IPS-20b (cell line): ENCODE results near the gene ZFP90.
A peak's percentile ranks its signal among the peaks of the same experiment; 100 is the strongest.

Source experiments
- H3K27ac ChIP-seq: one replicate; pipeline ENCODE4 v1.5.1; 2013; ENCODE audit warnings: low read length
- H3K27me3 ChIP-seq: 2 replicates; pipeline ENCODE4 v1.6.1; 2013; ENCODE audit warnings: mild to moderate bottlenecking, low read length, inconsistent platforms; ENCODE audit not compliant: insufficient read depth
- H3K36me3 ChIP-seq: 2 replicates; pipeline ENCODE4 v1.6.1; 2013; ENCODE audit warnings: low read depth, mild to moderate bottlenecking, inconsistent platforms, low read length, moderate library complexity; ENCODE audit not compliant: insufficient read depth
- H3K4me1 ChIP-seq: 2 replicates; pipeline ENCODE4 v1.6.1; 2013; ENCODE audit warnings: mild to moderate bottlenecking, control low read depth, inconsistent platforms, low read length, moderate library complexity; ENCODE audit not compliant: insufficient read depth
- H3K4me3 ChIP-seq: 2 replicates; pipeline ENCODE4 v1.5.1; 2013; ENCODE audit warnings: mild to moderate bottlenecking, low read length, inconsistent platforms
- H3K9ac ChIP-seq: 2 replicates; pipeline ENCODE4 v1.6.1; 2013; ENCODE audit warnings: low read depth, mild to moderate bottlenecking, inconsistent platforms, low read length, moderate library complexity
- H3K9me3 ChIP-seq: 2 replicates; pipeline ENCODE4 v1.6.1; 2013; ENCODE audit warnings: mild to moderate bottlenecking, low read depth, low read length, inconsistent platforms; ENCODE audit not compliant: insufficient read depth

The ZFP90 gene

DNA sequence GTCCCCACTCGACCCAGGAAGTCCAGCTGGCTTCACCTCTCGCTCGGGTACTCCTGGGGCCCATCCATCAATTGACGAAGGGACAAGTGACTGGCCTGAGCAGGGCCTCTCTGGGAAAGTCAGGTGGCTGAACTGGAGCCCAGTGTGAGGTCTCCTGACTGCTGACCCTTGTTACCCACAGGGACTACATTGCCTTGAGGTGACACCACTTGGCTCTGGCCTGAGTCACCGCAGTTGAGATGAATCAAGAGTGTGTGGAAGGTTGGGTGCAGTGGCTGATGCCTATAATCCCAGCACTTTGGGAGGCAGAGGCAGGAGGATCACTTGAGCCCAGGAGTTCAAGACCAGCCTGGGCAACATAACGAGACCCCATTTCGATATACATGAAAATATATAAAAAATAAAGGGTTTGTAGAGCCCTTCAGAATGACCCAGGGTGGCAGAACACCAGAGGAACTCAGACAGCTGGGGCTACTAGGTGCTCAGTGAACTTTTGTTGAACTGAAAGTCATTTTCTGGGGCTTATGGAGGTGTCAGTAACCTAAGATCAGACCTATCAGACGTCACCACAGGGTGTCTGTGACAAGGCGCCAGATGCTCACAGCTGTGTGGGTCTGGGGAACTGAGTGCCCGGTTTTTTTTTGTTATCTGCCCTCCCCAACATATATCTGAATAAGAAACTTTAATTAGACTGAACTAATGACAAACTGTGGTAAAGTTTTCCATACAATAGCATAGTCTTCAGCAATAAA is 14.8 kb upstream of the ZFP90 start:
- Histone ChIP-seq H3K36me3 (no peaks in the 10 kb centered on the region), H3K9ac (no peak overlapping the region), H3K27me3 (peaks cover 15% of the 10 kb centered on the region), H3K27ac (no peak overlapping the region), H3K9me3 (no peaks in the 10 kb centered on the region; the same call in 1 of the 2 replicates), H3K4me3 (no peak overlapping the region), H3K4me1 (peaks cover 3% of the 10 kb centered on the region; the same call in 1 of the 2 replicates)

GRCh38 chr16:68526143-68526781 is 12.8 kb upstream of the ZFP90 start:
- Histone ChIP-seq H3K4me1 (no peaks in the 10 kb centered on the region), H3K36me3 (no peaks in the 10 kb centered on the region), H3K27ac (no peak overlapping the region), H3K9me3 (no peaks in the 10 kb centered on the region; the same call in 1 of the 2 replicates), H3K9ac (no peak overlapping the region), H3K4me3 (no peak overlapping the region), H3K27me3 (peaks cover 29% of the 10 kb centered on the region)

DNA sequence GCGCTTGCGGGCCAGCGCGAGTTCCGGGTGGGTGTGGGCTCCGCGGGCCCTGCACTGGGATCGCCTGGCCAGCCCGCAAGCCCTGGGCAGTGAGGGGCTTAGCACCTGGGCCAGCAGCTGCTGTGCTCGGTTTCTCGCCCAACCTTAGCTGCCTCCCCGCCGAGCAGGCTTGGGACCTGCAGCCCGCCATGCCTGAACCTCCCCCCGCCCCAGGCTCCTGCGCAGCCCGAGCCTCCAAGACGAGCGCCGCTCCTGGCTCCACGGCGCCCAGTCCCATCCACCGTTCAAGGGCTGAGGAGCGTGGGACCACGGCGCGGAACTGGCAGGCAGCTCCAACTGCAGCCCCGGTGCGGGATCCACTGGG is 12.3 kb upstream of the ZFP90 start:
- no peak overlapping the region for H3K4me3 ChIP-seq
- peaks cover 29% of the 10 kb centered on the region for H3K27me3 ChIP-seq
- H3K27ac ChIP-seq = no peak overlapping the region
- no peak overlapping the region for H3K9ac ChIP-seq
- no peaks in the 10 kb centered on the region for H3K36me3 ChIP-seq
- no peaks in the 10 kb centered on the region for H3K4me1 ChIP-seq
- H3K9me3 ChIP-seq = no peaks in the 10 kb centered on the region; the same call in 1 of the 2 replicates

GRCh38 chr16:68528233-68528632 is 10.9 kb upstream of the ZFP90 start:
- H3K4me3 ChIP-seq = no peak overlapping the region
- no peaks in the 10 kb centered on the region for H3K4me1 ChIP-seq
- peaks cover 29% of the 10 kb centered on the region for H3K27me3 ChIP-seq
- no peak overlapping the region for H3K9ac ChIP-seq
- no peak overlapping the region for H3K27ac ChIP-seq
- no peaks in the 10 kb centered on the region for H3K36me3 ChIP-seq
- H3K9me3 ChIP-seq = no peaks in the 10 kb centered on the region; the same call in 1 of the 2 replicates

DNA sequence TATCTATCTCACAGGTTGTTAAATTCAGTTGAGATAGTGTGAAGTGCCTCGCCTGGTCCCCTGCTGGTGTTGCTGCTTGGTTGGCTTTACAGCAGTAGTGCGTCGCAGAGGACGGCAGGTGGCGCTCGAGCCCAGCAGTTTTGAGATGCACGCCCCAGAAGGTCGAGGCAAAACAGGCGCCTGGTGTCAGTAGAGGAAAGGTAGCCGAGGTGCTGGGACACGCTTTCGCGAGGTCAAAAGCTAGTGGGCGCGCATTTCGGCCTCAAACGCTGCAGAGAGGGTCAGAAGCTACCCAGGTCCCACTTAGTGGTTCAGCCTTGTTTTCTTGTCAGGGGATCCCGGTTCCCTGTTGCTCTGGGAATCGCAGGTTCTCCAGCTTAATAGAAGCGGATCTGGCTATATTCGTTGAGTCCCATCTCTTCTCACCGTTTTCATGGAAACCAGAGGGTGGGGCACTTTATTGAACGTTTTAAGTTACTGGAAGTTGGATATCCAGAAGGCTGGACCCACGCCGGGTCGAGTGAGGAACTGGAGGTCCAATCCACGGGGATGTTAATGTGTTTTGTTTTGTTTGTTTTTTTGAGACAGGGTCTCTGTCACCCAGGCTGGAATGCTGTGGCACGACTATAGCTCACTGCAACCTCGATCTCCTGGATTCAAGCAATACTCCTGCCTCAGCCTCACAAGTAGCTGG is 10.3 kb upstream of the ZFP90 start:
- Histone ChIP-seq H3K27me3 (peaks cover 29% of the 10 kb centered on the region), H3K36me3 (no peaks in the 10 kb centered on the region), H3K9ac (no peak overlapping the region), H3K9me3 (no peaks in the 10 kb centered on the region), H3K4me3 (no peak overlapping the region), H3K27ac (no peak overlapping the region), H3K4me1 (no peaks in the 10 kb centered on the region)

- H3K4me3 ChIP-seq = peak overlapping the region; percentile 89
- H3K27me3 ChIP-seq = peaks cover 29% of the 10 kb centered on the region
- H3K27ac ChIP-seq = no peak overlapping the region
- H3K4me1 ChIP-seq = no peaks in the 10 kb centered on the region
- no peaks in the 10 kb centered on the region for H3K36me3 ChIP-seq
- peak overlapping the region; percentile 86; the same call in 1 of the 2 replicates for H3K9ac ChIP-seq
- no peaks in the 10 kb centered on the region for H3K9me3 ChIP-seq
Measured at GRCh38 chr16:68529608-68529930, 9.5 kb upstream of the ZFP90 start.

DNA sequence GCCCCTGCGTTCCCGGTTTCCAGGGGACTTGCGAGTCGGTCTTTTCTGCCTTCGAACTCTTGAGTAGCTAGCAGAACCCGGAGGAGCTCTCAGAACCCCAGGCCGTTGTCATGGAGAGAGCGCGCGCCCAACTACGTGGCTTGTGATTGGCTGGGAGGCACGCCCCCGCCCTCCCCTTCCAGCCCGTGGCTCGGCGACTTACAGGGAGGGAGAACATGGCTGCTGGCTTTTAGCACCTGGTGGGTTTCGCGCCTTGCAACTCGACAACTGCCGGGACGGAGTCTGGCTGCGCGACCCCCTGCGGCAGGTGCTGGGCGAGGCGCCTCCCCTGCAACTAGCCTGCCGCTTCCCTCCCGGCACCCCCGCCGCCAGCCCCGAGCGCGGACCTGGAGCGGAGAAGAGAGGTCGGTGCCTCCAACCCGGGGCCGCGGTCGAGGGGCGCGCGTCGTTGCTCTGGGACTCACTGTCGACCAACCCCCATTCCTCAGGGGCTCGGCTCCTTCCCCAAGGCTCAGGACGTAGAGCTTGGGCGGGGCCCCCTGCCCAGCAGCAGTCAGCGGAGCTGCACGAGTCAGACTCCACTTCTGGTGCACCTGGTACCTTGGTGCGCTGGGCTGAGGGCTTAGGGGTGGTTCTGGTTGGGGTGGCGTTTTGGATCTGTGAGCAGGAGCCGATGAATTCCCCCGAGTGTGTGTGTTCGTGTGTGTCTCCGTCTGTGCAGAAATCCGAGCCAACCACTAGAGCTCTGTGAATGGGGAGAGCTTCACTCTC is 9.0 kb upstream of the ZFP90 start:
- peak overlapping the region; percentile 89 for H3K4me3 ChIP-seq
- no peaks in the 10 kb centered on the region for H3K9me3 ChIP-seq
- H3K36me3 ChIP-seq = peaks cover 3% of the 10 kb centered on the region; the same call in 1 of the 2 replicates
- peak overlapping the region; percentile 86 for H3K9ac ChIP-seq
- peaks cover 29% of the 10 kb centered on the region for H3K27me3 ChIP-seq
- H3K27ac ChIP-seq = no peak overlapping the region
- H3K4me1 ChIP-seq = no peaks in the 10 kb centered on the region

GRCh38 chr16:68533937-68534336 is 5.2 kb upstream of the ZFP90 start:
- H3K4me3 ChIP-seq = no peak overlapping the region
- peaks cover 6% of the 10 kb centered on the region; the same call in 1 of the 2 replicates for H3K36me3 ChIP-seq
- H3K4me1 ChIP-seq = no peaks in the 10 kb centered on the region
- H3K9ac ChIP-seq = no peak overlapping the region
- no peaks in the 10 kb centered on the region for H3K9me3 ChIP-seq
- peaks cover 26% of the 10 kb centered on the region for H3K27me3 ChIP-seq
- H3K27ac ChIP-seq = no peak overlapping the region

- Histone ChIP-seq H3K9me3 (no peaks in the 10 kb centered on the region), H3K27ac (no peak overlapping the region), H3K4me1 (no peaks in the 10 kb centered on the region), H3K27me3 (peaks cover 12% of the 10 kb centered on the region), H3K9ac (no peak overlapping the region), H3K4me3 (no peak overlapping the region), H3K36me3 (peaks cover 6% of the 10 kb centered on the region; the same call in 1 of the 2 replicates)
Measured at GRCh38 chr16:68535331-68535730, 3.8 kb upstream of the ZFP90 start.

DNA sequence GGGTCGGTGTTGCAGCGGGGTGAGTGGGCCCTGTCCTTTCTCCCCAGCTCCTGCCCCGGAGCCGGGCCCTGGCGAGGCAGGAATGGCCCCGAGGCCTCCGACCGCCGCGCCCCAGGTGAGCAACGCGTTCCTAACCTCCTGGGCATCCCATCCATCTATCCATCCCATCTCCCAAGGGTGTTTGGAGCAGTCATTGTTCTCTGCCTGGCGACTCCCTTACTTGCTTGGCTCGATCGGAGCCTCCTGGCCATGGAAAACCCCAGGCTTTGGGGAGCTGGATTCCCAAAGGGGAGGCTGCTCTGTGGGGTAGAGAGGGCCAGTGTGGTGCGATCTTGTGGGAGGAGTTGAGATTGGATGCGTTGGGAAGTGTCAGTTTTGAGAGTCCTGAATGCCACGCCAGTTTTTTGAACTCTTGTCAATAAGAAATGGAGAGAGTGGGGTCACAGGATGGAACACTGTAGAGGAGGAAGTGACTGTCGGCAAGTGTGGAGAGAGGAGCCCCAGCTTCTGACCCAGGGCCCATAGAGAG is 684 bp downstream of the ZFP90 start:
- H3K27me3 ChIP-seq = no peaks in the 10 kb centered on the region
- peak overlapping the region; percentile 96 for H3K4me3 ChIP-seq
- H3K9me3 ChIP-seq = no peaks in the 10 kb centered on the region
- peaks cover 13% of the 10 kb centered on the region for H3K36me3 ChIP-seq
- H3K4me1 ChIP-seq = no peaks in the 10 kb centered on the region
- H3K27ac ChIP-seq = no peak overlapping the region
- H3K9ac ChIP-seq = peak overlapping the region; percentile 92

GRCh38 chr16:68548947-68549346 is 9.9 kb downstream of the ZFP90 start:
- H3K9me3 ChIP-seq = peaks cover 20% of the 10 kb centered on the region
- H3K9ac ChIP-seq = no peak overlapping the region
- H3K27ac ChIP-seq = no peak overlapping the region
- H3K27me3 ChIP-seq = no peaks in the 10 kb centered on the region
- no peaks in the 10 kb centered on the region for H3K4me1 ChIP-seq
- peaks cover 67% of the 10 kb centered on the region for H3K36me3 ChIP-seq
- no peak overlapping the region for H3K4me3 ChIP-seq
